Measurements from ENCODE around the gene CDH4.

Gene CDH4

GRCh38 chr20:61628901-61629601, 377.0 kb downstream of the CDH4 start:
- Mint-ChIP-seq H3K4me3 (no peak overlapping the region), H3K9me3 (peaks cover 3% of the 10 kb centered on the region), H3K27ac (no peak overlapping the region), H3K36me3 (no peaks in the 10 kb centered on the region), H3K4me1 (no peaks in the 10 kb centered on the region)
- ATAC-seq = no peak
- no peak for DNase-seq (ENCODE audit: low spot score in 2 of 2)

GRCh38 chr20:61629602-61630390, 377.7 kb downstream of the CDH4 start:
- Mint-ChIP-seq H3K36me3 (no peaks in the 10 kb centered on the region), H3K9me3 (peaks cover 3% of the 10 kb centered on the region), H3K27ac (no peak overlapping the region), H3K4me1 (no peaks in the 10 kb centered on the region), H3K4me3 (no peak overlapping the region)
- ATAC-seq (no peak), DNase-seq (ENCODE audit: low spot score in 2 of 2) (no peak)

GRCh38 chr20:61630391-61630650, 378.3 kb downstream of the CDH4 start:
- H3K27ac Mint-ChIP-seq = no peak overlapping the region
- no peak for DNase-seq (ENCODE audit: low spot score in 2 of 2)
- H3K9me3 Mint-ChIP-seq = peaks cover 3% of the 10 kb centered on the region
- no peaks in the 10 kb centered on the region for H3K36me3 Mint-ChIP-seq
- no peak for ATAC-seq
- no peaks in the 10 kb centered on the region for H3K4me1 Mint-ChIP-seq
- H3K4me3 Mint-ChIP-seq = no peak overlapping the region

GRCh38 chr20:61630816-61631215, 378.8 kb downstream of the CDH4 start:
- Mint-ChIP-seq H3K4me3 (no peak overlapping the region), H3K27ac (no peak overlapping the region), H3K9me3 (peaks cover 3% of the 10 kb centered on the region), H3K36me3 (no peaks in the 10 kb centered on the region), H3K4me1 (no peaks in the 10 kb centered on the region)
- DNase-seq (ENCODE audit: low spot score in 2 of 2) (no peak), ATAC-seq (no peak)

GRCh38 chr20:61631751-61632150, 379.7 kb downstream of the CDH4 start:
- Mint-ChIP-seq H3K36me3 (no peaks in the 10 kb centered on the region), H3K27ac (no peak overlapping the region), H3K4me3 (no peak overlapping the region)

GRCh38 chr20:61633004-61633403, 380.9 kb downstream of the CDH4 start:
- H3K27ac Mint-ChIP-seq = no peak overlapping the region
- H3K4me3 Mint-ChIP-seq = no peak overlapping the region
- DNase-seq (ENCODE audit: low spot score in 2 of 2) (no peak), ATAC-seq (no peak)
- no peaks in the 10 kb centered on the region for H3K36me3 Mint-ChIP-seq
- no peaks in the 10 kb centered on the region for H3K4me1 Mint-ChIP-seq
- peaks cover 3% of the 10 kb centered on the region for H3K9me3 Mint-ChIP-seq

More at GRCh38 chr20:61631751-61632150, 379.7 kb downstream of the CDH4 start:
- peaks cover 3% of the 10 kb centered on the region for H3K9me3 Mint-ChIP-seq
- DNase-seq (ENCODE audit: low spot score in 2 of 2) (no peak), ATAC-seq (no peak)
- H3K4me1 Mint-ChIP-seq = no peaks in the 10 kb centered on the region

GRCh38 chr20:61634376-61635145, 382.5 kb downstream of the CDH4 start:
- H3K27ac Mint-ChIP-seq = no peak overlapping the region
- ATAC-seq (no peak), DNase-seq (ENCODE audit: low spot score in 2 of 2) (no peak)
- no peaks in the 10 kb centered on the region for H3K4me1 Mint-ChIP-seq
- no peak overlapping the region for H3K4me3 Mint-ChIP-seq
- no peaks in the 10 kb centered on the region for H3K36me3 Mint-ChIP-seq
- peaks cover 3% of the 10 kb centered on the region for H3K9me3 Mint-ChIP-seq

GRCh38 chr20:61635721-61636455, 383.8 kb downstream of the CDH4 start:
- DNase-seq (ENCODE audit: low spot score in 2 of 2) = no peak
- ATAC-seq = no peak
- Mint-ChIP-seq H3K9me3 (peaks cover 3% of the 10 kb centered on the region), H3K4me3 (no peak overlapping the region), H3K36me3 (no peaks in the 10 kb centered on the region), H3K4me1 (no peaks in the 10 kb centered on the region), H3K27ac (no peak overlapping the region)

GRCh38 chr20:61636531-61637116, 384.6 kb downstream of the CDH4 start:
- Mint-ChIP-seq H3K27ac (no peak overlapping the region), H3K36me3 (no peaks in the 10 kb centered on the region), H3K4me3 (no peak overlapping the region), H3K4me1 (no peaks in the 10 kb centered on the region), H3K9me3 (peaks cover 3% of the 10 kb centered on the region)
- DNase-seq (ENCODE audit: low spot score in 2 of 2) (no peak), ATAC-seq (no peak)

- Mint-ChIP-seq H3K4me3 (no peak overlapping the region), H3K36me3 (no peaks in the 10 kb centered on the region), H3K4me1 (no peaks in the 10 kb centered on the region), H3K27ac (no peak overlapping the region), H3K9me3 (no peaks in the 10 kb centered on the region)
- ATAC-seq (no peak), DNase-seq (ENCODE audit: low spot score in 2 of 2) (no peak)
These were observed 386.9 kb downstream of the CDH4 start for GRCh38 chr20:61638802-61639585.

- H3K4me3 Mint-ChIP-seq = no peak overlapping the region
These were observed 388.2 kb downstream of the CDH4 start for GRCh38 chr20:61640131-61640870.

GRCh38 chr20:61640871-61641245, 388.8 kb downstream of the CDH4 start:
- Mint-ChIP-seq H3K27ac (no peak overlapping the region), H3K36me3 (no peaks in the 10 kb centered on the region), H3K9me3 (no peaks in the 10 kb centered on the region), H3K4me1 (no peaks in the 10 kb centered on the region), H3K4me3 (no peak overlapping the region)
- ATAC-seq (no peak), DNase-seq (ENCODE audit: low spot score in 2 of 2) (no peak)

More at GRCh38 chr20:61640131-61640870, 388.2 kb downstream of the CDH4 start:
- Mint-ChIP-seq H3K4me1 (no peaks in the 10 kb centered on the region), H3K27ac (no peak overlapping the region), H3K9me3 (no peaks in the 10 kb centered on the region), H3K36me3 (no peaks in the 10 kb centered on the region)
- no peak for DNase-seq (ENCODE audit: low spot score in 2 of 2)
- no peak for ATAC-seq

- H3K4me3 Mint-ChIP-seq = no peak overlapping the region
- H3K4me1 Mint-ChIP-seq = no peaks in the 10 kb centered on the region
- DNase-seq (ENCODE audit: low spot score in 2 of 2) (no peak), ATAC-seq (no peak)
- no peaks in the 10 kb centered on the region for H3K9me3 Mint-ChIP-seq
- H3K27ac Mint-ChIP-seq = no peak overlapping the region
- no peaks in the 10 kb centered on the region for H3K36me3 Mint-ChIP-seq
These were observed 391.8 kb downstream of the CDH4 start for GRCh38 chr20:61643656-61644377.

All from stimulated activated effector memory CD8-positive, alpha-beta T cell treated with anti-CD3 and anti-CD28 coated beads, Interleukin-12 subunit alpha, Interleukin-12 subunit beta, amount 100 ng/mL, for 72 hours (primary cell).